NT2/D1 (cell line): Measurements from ENCODE around the gene DCDC1.

Source experiments
- SUZ12 ChIP-seq: IDR thresholded peaks from 2 replicates; pipeline ENCODE4 v1.6.1; 2011; ENCODE audit not compliant: insufficient read length, insufficient read depth; ENCODE audit errors: extremely low read depth
- ZNF274 ChIP-seq: IDR thresholded peaks from 2 replicates; pipeline ENCODE4 v1.6.1; 2011; ENCODE audit warnings: mild to moderate bottlenecking, low read depth, low read length

DNA sequence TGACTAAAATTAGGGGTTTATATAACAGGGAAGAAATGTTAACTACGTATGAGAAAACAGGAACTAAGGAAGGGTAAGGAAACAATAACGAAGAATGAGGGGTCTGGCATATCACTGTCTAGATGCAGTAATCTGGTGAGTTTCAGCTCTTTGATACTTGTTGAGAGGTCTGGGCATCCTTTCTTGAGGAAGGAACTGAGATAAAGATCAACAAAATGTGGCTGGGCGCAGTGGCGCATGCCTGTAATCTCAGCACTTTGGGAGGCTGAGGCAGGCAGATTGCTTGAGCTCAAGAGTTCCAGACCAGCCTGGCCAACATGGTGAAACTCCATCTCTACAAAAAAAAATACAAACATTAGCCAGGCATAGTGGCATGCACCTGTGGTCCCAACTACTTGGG, 2.7 kb downstream of the DCDC1 start:
- TF ChIP-seq SUZ12 (no peak), ZNF274 (no peak)
